Smooth muscle cell (in vitro differentiated cells): ENCODE data around the gene FRAS1. TPM values are rescaled to one million over a fixed set of nuclear protein-coding genes. Genes with fewer than 3 reads are reported as not detected.

Experiments
- DNase-seq: peaks from one replicate; lab custom pipeline; 2025; ENCODE audit not compliant: unreplicated experiment; lab: John Stamatoyannopoulos, UW
- H2AFZ ChIP-seq: fragments of 200-600 bp; sonication (generic); 2 replicates; pipeline ENCODE4 v1.6.0; 2016; ENCODE audit warnings: antibody characterized with exemption, low read depth, mild to moderate bottlenecking
- H3F3A ChIP-seq: fragments of 200-600 bp; sonication (generic); 2 replicates; pipeline ENCODE4 v1.6.0; 2017; ENCODE audit warnings: antibody characterized with exemption, low read depth
- H3K27ac ChIP-seq: fragments of 200-600 bp; sonication (generic); 2 replicates; pipeline ENCODE4 v1.5.1; 2016; ENCODE audit warnings: low read depth, mild to moderate bottlenecking
- H3K27me3 ChIP-seq: fragments of 200-600 bp; sonication (generic); 2 replicates; pipeline ENCODE4 v1.6.1; 2016; ENCODE audit warnings: low read depth, mild to moderate bottlenecking
- H3K36me3 ChIP-seq: fragments of 200-600 bp; sonication (generic); 2 replicates; pipeline ENCODE4 v1.5.1; 2016; ENCODE audit warnings: low read depth
- H3K4me1 ChIP-seq: fragments of 200-600 bp; sonication (generic); 2 replicates; pipeline ENCODE4 v1.5.1; 2016; ENCODE audit warnings: low read depth
- H3K4me2 ChIP-seq: fragments of 200-600 bp; sonication (generic); 2 replicates; pipeline ENCODE4 v1.6.0; 2016; ENCODE audit warnings: mild to moderate bottlenecking
- H3K4me3 ChIP-seq: fragments of 200-600 bp; sonication (generic); 2 replicates; pipeline ENCODE4 v1.5.1; 2016; ENCODE audit warnings: mild to moderate bottlenecking
- H3K79me2 ChIP-seq: fragments of 200-600 bp; sonication (generic); 2 replicates; pipeline ENCODE4 v1.6.0; 2016; ENCODE audit warnings: low read depth, mild to moderate bottlenecking
- H3K9ac ChIP-seq: fragments of 200-600 bp; sonication (generic); 2 replicates; pipeline ENCODE4 v1.6.0; 2016; ENCODE audit warnings: low read depth
- H3K9me3 ChIP-seq: fragments of 200-600 bp; sonication (generic); replicated peaks from 2 replicates; pipeline ENCODE4 v1.5.1; 2016; ENCODE audit warnings: low read depth
- H4K20me1 ChIP-seq: fragments of 200-600 bp; sonication (generic); 2 replicates; pipeline ENCODE4 v1.6.0; 2016; ENCODE audit warnings: low read depth
- CTCF ChIP-seq: fragments of 200-600 bp; sonication (generic); IDR thresholded peaks from 2 replicates; pipeline ENCODE4 v1.5.1; 2017; ENCODE audit warnings: borderline replicate concordance, mild to moderate bottlenecking, antibody characterized with exemption; ENCODE audit not compliant: insufficient read depth, poor library complexity, severe bottlenecking
- WGBS: methylation state at CpG from one replicate; pipeline ENCODE4 v1.1.7; 2016; ENCODE audit warnings: low lambda C conversion rate; 5-methylcytosine and 5-hydroxymethylcytosine counted together
- polyA plus RNA-seq: library from polyadenylated mRNA; unstranded; fragments of >200 nt; fragmentation: Nextera tagmentation; extraction: Ambion mirVana; gene quantifications from 2 replicates; pipeline ENCODE4 v1.2.1, GENCODE V29; 2016
- total RNA-seq: library from RNA; depleted of rRNA; stranded (reverse); fragments of >200 nt; gene quantifications from 2 replicates; pipeline ENCODE4 v1.2.3, GENCODE V29; 2014

FRAS1 gene
- total and polyA plus RNA-seq, 2 experiments from 2014 or later = 0.55 to 8.1 TPM

- H3K9me3 ChIP-seq = no peaks in the 10 kb centered on the region
- no peak overlapping the region for H3K4me3 ChIP-seq
- no peaks in the 10 kb centered on the region for H3K4me1 ChIP-seq
- H4K20me1 ChIP-seq = no peaks in the 10 kb centered on the region
- H2AFZ ChIP-seq = no peak overlapping the region
- WGBS = 97% methylated on average over 3 of the region's 3 CpGs
- no peak for DNase-seq
- H3K4me2 ChIP-seq = no peak overlapping the region
- no peak overlapping the region for H3K9ac ChIP-seq
- no peaks in the 10 kb centered on the region for H3K36me3 ChIP-seq
- no peak for TF ChIP-seq CTCF
- no peaks in the 10 kb centered on the region for H3F3A ChIP-seq
- H3K27me3 ChIP-seq = no peaks in the 10 kb centered on the region
- no peaks in the 10 kb centered on the region for H3K79me2 ChIP-seq
- no peak overlapping the region for H3K27ac ChIP-seq
These were observed 32.5 kb upstream of the FRAS1 start for GRCh38 chr4:78024576-78025091.

DNA sequence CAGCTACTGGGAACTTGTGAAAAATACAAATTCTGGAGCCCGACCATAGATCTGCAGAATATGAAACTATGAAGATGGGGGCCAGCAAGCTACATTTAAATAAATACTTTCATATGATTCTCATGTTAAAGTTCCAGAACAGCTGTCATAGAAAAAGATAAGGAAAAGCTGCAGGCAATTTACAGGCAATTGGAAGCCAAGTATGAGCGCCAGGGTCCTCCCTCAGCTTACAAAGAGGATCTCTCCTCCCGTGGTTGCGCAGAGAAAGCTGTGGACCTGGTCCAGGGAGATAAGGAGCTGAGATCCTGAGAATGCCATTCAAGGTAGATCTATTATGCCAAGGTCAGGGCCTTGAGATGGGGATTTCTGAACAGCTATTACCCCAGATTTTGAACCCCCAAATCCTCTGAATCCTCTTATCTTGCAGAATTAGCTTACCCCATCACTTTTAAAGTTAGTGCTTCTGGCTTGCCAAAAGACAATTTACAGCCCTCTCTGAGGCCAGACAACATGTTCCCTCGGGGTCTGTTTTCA lies 25.6 kb upstream of the FRAS1 start:
- no peak for TF ChIP-seq CTCF
- H3K36me3 ChIP-seq = no peaks in the 10 kb centered on the region
- H3K27ac ChIP-seq = no peak overlapping the region
- no peak overlapping the region for H3K4me2 ChIP-seq
- WGBS = 40% methylated on average over 5 of the region's 5 CpGs
- no peaks in the 10 kb centered on the region for H3K4me1 ChIP-seq
- no peaks in the 10 kb centered on the region for H3K27me3 ChIP-seq
- no peaks in the 10 kb centered on the region for H3K9me3 ChIP-seq
- no peak overlapping the region for H3K9ac ChIP-seq
- no peak for DNase-seq
- no peaks in the 10 kb centered on the region for H4K20me1 ChIP-seq
- H2AFZ ChIP-seq = no peak overlapping the region
- no peaks in the 10 kb centered on the region for H3K79me2 ChIP-seq
- H3K4me3 ChIP-seq = no peak overlapping the region
- H3F3A ChIP-seq = no peaks in the 10 kb centered on the region

DNA sequence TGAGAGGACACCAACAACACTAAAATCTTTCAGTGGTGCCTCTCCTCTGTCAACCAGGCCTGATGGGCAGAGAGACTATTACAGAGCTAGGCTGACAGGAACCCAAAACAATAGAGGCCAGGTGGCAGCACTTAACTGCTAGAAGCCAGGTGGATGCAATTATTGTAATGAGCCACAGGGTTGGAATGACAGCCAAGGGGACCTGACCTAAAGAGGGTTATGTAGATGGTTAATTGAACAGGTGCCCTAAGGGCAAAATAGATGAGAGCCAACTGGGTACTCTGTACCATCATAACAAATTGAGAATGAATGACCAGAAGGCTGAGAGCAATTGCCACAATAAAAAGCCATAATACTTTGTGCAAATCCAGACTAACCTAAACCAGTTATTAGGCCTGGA lies 24.7 kb upstream of the FRAS1 start:
- TF ChIP-seq CTCF = no peak
- no peak for DNase-seq
- no peaks in the 10 kb centered on the region for H3F3A ChIP-seq

DNA sequence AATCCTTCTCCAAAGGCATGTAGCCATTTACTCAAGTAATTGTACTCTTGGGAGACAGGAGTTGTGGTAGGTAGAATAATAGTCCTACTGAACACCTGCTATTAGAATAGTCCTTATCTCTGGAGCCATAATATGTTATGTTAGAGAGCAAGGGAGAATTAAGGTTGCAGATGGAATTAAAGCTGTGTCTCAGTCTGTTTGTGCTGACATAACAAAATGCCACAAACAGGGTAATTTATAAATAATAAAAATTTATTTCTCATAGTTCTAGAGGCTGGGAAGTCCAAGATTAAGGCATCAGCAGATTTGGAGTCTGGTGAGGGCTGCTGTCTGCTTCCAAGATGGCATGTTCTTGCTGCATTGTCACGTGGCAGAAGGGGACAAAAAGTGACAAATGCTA lies 24.2 kb upstream of the FRAS1 start:
- H3K4me1 ChIP-seq = no peaks in the 10 kb centered on the region
- no peak overlapping the region for H3K27ac ChIP-seq
- no peak overlapping the region for H3K4me3 ChIP-seq
- no peaks in the 10 kb centered on the region for H3K27me3 ChIP-seq
- H3K36me3 ChIP-seq = no peaks in the 10 kb centered on the region
- 85% methylated on average over 1 of the region's 1 CpG for WGBS
- H3K79me2 ChIP-seq = no peaks in the 10 kb centered on the region
- H3F3A ChIP-seq = no peaks in the 10 kb centered on the region
- no peak for TF ChIP-seq CTCF
- no peak overlapping the region for H3K4me2 ChIP-seq
- H2AFZ ChIP-seq = no peak overlapping the region
- H4K20me1 ChIP-seq = no peaks in the 10 kb centered on the region
- H3K9ac ChIP-seq = no peak overlapping the region
- H3K9me3 ChIP-seq = no peaks in the 10 kb centered on the region
- no peak for DNase-seq

More for the DNA sequence above, 24.7 kb upstream of the FRAS1 start:
- H3K9ac ChIP-seq = no peak overlapping the region
- H3K79me2 ChIP-seq = no peaks in the 10 kb centered on the region
- no peak overlapping the region for H3K4me3 ChIP-seq
- no peaks in the 10 kb centered on the region for H4K20me1 ChIP-seq
- no peaks in the 10 kb centered on the region for H3K27me3 ChIP-seq
- no peaks in the 10 kb centered on the region for H3K9me3 ChIP-seq
- H3K27ac ChIP-seq = no peak overlapping the region
- H3K36me3 ChIP-seq = no peaks in the 10 kb centered on the region
- H3K4me1 ChIP-seq = no peaks in the 10 kb centered on the region
- H3K4me2 ChIP-seq = no peak overlapping the region
- H2AFZ ChIP-seq = no peak overlapping the region
